Lower leg skin (tissue), 3 donors: ENCODE data around the gene CAV1.

Experiments
- POLR2A ChIP-seq, 2 donors: fragments of 450-650 bp; IDR thresholded peaks; one replicate each; pipeline ENCODE4 v1.6.1; 2016 to 2017; ENCODE audit warnings: antibody characterized with exemption in 2 of 2, mild to moderate bottlenecking in 1 of 2, moderate library complexity in 1 of 2
- TF ChIP-seq, protein P1 (sequence below), 3 donors: fragments of 450-650 bp; IDR thresholded peaks; one replicate each; pipeline ENCODE4 v1.5.1; 2016; ENCODE audit warnings: antibody characterized with exemption in 3 of 3, mild to moderate bottlenecking in 3 of 3, moderate library complexity in 2 of 3

- no peak for TF ChIP-seq POLR2A (IDR thresholded peaks at IDR 0.05)
- TF ChIP-seq, protein P1, sequence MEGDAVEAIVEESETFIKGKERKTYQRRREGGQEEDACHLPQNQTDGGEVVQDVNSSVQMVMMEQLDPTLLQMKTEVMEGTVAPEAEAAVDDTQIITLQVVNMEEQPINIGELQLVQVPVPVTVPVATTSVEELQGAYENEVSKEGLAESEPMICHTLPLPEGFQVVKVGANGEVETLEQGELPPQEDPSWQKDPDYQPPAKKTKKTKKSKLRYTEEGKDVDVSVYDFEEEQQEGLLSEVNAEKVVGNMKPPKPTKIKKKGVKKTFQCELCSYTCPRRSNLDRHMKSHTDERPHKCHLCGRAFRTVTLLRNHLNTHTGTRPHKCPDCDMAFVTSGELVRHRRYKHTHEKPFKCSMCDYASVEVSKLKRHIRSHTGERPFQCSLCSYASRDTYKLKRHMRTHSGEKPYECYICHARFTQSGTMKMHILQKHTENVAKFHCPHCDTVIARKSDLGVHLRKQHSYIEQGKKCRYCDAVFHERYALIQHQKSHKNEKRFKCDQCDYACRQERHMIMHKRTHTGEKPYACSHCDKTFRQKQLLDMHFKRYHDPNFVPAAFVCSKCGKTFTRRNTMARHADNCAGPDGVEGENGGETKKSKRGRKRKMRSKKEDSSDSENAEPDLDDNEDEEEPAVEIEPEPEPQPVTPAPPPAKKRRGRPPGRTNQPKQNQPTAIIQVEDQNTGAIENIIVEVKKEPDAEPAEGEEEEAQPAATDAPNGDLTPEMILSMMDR (IDR thresholded peaks at IDR 0.05): no peak
Observed at GRCh38 chr7:116576350-116577319, 51.8 kb downstream of the CAV1 start.
